ENCODE results near the gene PSG11.
"Not testable (repeated sequence)": the region's sequence is repeated elsewhere in the genome, so short reads cannot be mapped to it uniquely, and the experiment has no call there.

Gene PSG11

DNA sequence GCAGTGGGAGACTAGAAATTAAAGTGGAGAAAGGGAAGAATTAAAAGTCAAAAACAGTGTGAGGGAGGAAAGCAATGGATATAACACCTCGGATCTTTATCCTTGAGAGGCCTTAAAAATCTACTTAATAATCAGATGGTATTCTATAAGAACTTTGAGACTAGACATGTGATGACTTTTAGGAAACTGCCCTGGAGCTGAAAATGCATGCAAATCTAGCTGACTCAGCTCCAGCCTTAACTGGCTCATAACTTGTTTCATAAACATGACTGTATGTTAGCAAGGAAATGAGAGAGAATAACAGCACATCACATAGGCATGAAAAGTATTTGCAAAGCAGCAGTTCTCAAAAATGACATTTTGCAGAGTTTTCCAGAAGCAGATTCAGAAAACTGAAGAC, 38.1 kb downstream of the PSG11 start:
- not testable (repeated sequence) for DNase-seq

DNA sequence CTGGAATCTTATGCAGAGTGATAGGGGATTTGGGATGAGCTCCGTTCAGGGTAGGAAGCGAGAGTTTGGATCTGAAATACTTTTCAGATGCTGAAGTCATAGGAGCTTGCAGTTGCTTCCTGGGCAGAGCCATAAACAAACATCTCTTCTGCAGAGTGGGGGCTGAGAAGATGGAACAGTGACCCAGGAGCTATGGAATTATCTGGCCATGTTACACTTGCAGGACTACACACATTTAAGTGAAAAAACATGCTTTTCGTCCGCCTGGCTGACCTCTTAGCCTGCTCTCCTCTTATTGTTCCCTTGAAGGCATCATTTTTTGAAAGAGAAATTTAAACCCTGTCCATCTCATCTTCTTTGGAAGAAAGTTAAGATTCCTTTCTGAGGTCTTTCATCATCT, 40.7 kb downstream of the PSG11 start:
- DNase-seq = no peak

DNA sequence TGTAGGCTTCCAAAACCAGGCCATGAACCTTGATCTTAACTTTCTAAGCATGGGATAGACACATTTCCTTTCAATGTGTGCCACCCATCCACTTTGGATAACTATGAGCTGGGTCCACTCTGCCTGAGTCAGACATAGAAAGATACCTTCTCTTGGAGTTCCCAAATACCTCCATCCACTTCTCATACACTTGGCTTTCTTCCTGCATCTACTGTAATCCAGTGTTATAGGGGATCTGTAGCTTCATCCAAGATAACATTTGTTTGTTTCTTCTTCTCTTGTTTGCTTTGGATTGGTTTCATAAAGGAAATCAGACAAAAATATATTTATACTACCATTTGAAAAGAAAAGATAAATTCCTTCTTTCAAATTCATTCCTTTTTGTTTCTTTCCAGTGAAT, 44.2 kb downstream of the PSG11 start:
- not testable (repeated sequence) for DNase-seq

GRCh38 chr19:42971451-42971850, 54.8 kb downstream of the PSG11 start:
- not testable (repeated sequence) for DNase-seq

DNA sequence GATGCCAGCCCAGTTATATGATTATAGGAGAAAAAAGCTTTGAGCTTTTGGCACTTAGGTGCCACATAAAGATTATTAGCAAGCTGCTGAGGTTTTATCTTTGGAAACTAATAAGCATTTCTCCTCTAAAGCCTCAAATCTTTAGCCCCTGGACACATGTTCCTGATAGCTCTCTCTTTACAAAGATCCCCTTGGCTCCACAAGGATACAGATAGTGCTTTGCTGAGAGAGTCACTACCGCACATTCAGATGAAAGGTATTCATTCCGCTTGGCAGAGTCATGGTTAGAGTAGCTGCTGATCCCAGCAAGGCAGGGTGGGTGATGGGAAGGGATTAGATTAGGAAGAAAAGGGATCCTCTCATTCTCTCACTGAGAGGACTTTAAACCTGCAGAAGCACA, 61.1 kb downstream of the PSG11 start:
- DNase-seq = no peak

GRCh38 chr19:42961119-42961518, 65.2 kb downstream of the PSG11 start:
- no peak for DNase-seq
